HEK293T (cell line): Measurements from ENCODE around the gene CPSF4L.

Source experiments
- BHLHE40 ChIP-seq: fragments of 450-650 bp; IDR thresholded peaks from 2 replicates; pipeline ENCODE4 v1.6.1; 2016; ENCODE audit warnings: mild to moderate bottlenecking, moderate library complexity, borderline replicate concordance
- ELF4 ChIP-seq: fragments of 450-650 bp; IDR thresholded peaks from 2 replicates; pipeline ENCODE4 v1.6.1; 2017; ENCODE audit warnings: antibody characterized with exemption
- FOXM1 ChIP-seq: fragments of 450-650 bp; IDR thresholded peaks from 2 replicates; pipeline ENCODE4 v1.6.1; 2017; ENCODE audit warnings: mild to moderate bottlenecking, borderline replicate concordance
- L3MBTL2 ChIP-seq: fragments of 450-650 bp; conservative IDR thresholded peaks from 2 replicates; pipeline ENCODE4 v1.6.1; 2016; ENCODE audit warnings: mild to moderate bottlenecking
- NFRKB ChIP-seq: fragments of 450-650 bp; IDR thresholded peaks from 2 replicates; pipeline ENCODE4 v1.6.1; 2016; ENCODE audit warnings: mild to moderate bottlenecking, moderate library complexity
- SP1 ChIP-seq: fragments of 450-650 bp; IDR thresholded peaks from 2 replicates; pipeline ENCODE4 v1.6.1; 2017
- SUZ12 ChIP-seq: fragments of 450-650 bp; IDR thresholded peaks from 2 replicates; pipeline ENCODE4 v1.6.1; 2016; ENCODE audit warnings: mild to moderate bottlenecking
- TARDBP ChIP-seq: fragments of 450-650 bp; IDR thresholded peaks from 2 replicates; pipeline ENCODE4 v1.6.1; 2016
- ZNF384 ChIP-seq: fragments of 450-650 bp; IDR thresholded peaks from 2 replicates; pipeline ENCODE4 v1.6.1; 2016

DNA sequence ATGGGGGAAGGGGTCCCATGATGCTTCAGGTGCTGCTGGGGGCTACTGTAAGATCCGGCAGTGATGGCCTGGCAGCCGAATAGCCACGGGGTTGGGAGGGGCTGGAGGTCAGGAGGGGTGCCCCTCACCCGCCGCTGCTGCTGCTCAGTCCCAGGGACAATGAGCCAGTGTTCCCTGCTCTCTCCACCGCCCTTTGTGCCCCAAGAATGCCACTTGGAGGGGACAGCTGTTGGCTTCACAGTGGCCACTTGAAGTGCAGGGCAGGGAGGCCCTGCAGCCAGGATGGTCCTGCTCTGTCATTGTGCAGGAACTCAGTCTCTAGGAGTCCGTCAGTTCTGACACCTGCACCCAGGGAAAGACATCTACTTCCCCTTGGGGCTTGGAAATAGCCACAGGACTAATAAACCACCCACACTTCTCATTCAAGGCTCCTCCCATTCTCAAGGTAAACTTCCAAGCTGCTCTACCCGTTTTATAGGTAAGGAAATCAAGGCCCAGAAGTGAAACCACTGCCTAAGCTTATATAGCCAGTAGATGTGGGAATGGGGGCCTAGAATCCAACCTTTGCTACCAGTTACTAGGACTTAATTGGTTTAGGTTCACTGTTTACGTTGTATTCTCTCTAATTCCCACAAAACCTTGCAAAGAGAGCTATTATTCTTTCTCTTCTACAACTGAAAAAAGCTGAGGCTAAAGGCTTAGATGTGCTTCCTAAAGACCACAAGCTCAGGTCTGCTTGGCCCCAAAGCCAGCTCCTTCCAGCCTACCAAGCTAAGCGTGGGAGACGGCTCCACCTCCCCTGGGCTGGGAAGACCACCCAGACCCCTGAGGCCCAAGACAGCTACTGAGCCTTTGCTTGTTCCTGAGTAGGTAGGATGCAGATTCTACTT is 6.2 kb upstream of the CPSF4L start:
- TF ChIP-seq TARDBP = no peak
- TF ChIP-seq ELF4 = no peak
- TF ChIP-seq NFRKB = no peak
- no peak for TF ChIP-seq BHLHE40
- no peak for TF ChIP-seq L3MBTL2
- TF ChIP-seq FOXM1 = no peak
- TF ChIP-seq ZNF384 = no peak
- TF ChIP-seq SP1 = no peak
- no peak for TF ChIP-seq SUZ12
